ENCODE results near the gene C16orf92.

- TF ChIP-seq RORB (CRISPR knock-in tag; IDR thresholded peaks at IDR 0.05) (no peak), RELA (CRISPR knock-in tag; IDR thresholded peaks at IDR 0.05; ENCODE audit: borderline replicate concordance) (no peak), JUN (CRISPR knock-in tag; IDR thresholded peaks at IDR 0.05) (no peak), MAX (CRISPR knock-in tag; IDR thresholded peaks at IDR 0.05) (no peak), TEAD4 (CRISPR knock-in tag; IDR thresholded peaks at IDR 0.05) (no peak), CTCF (IDR thresholded peaks at IDR 0.05) (no peak), ATF3 (CRISPR knock-in tag; conservative IDR thresholded peaks at IDR 0.05) (no peak), ZNF121 (CRISPR knock-in tag; IDR thresholded peaks at IDR 0.05) (no peak)
Measured at GRCh38 chr16:29986231-29986630, 36.8 kb upstream of the C16orf92 start.
